OCI-LY1 (cell line): ENCODE results near the gene TACO1.

ENCODE experiments used
- H2AFZ ChIP-seq: fragments of 200-600 bp; sonication (generic), shearing (Covaris generic); 2 replicates; pipeline ENCODE4 v1.6.0; 2014; ENCODE audit warnings: antibody characterized with exemption, mild to moderate bottlenecking, low read length
- H3F3A ChIP-seq: fragments of 200-600 bp; sonication (generic), shearing (Covaris generic); 2 replicates; pipeline ENCODE4 v1.6.0; 2014; ENCODE audit warnings: mild to moderate bottlenecking, antibody characterized with exemption, low read length, moderate library complexity; ENCODE audit not compliant: insufficient read depth
- H3K27ac ChIP-seq: fragments of 200-600 bp; sonication (generic); 2 replicates; pipeline ENCODE4 v1.5.1; 2014; ENCODE audit warnings: low read length, mixed run types, mild to moderate bottlenecking, low read depth; ENCODE audit not compliant: poor library complexity, severe bottlenecking
- H3K27me3 ChIP-seq: fragments of 200-600 bp; sonication (generic); 2 replicates; pipeline ENCODE4 v1.6.0; 2014; ENCODE audit warnings: antibody characterized with exemption, mild to moderate bottlenecking, low read length, moderate library complexity; ENCODE audit not compliant: insufficient read depth
- H3K36me3 ChIP-seq: fragments of 200-600 bp; sonication (generic); 2 replicates; pipeline ENCODE4 v1.6.1; 2014; ENCODE audit warnings: mild to moderate bottlenecking, antibody characterized with exemption, low read length, moderate library complexity, mixed read lengths; ENCODE audit not compliant: insufficient read depth
- H3K4me1 ChIP-seq: fragments of 200-600 bp; sonication (generic); 2 replicates; pipeline ENCODE4 v1.5.1; 2014; ENCODE audit warnings: mild to moderate bottlenecking, low read length, moderate library complexity; ENCODE audit not compliant: insufficient read depth, severe bottlenecking
- H3K4me2 ChIP-seq: fragments of 200-600 bp; sonication (generic), shearing (Covaris generic); 2 replicates; pipeline ENCODE4 v1.6.1; 2014; ENCODE audit warnings: low read length
- H3K4me3 ChIP-seq: fragments of 200-600 bp; sonication (generic); 2 replicates; pipeline ENCODE4 v1.5.1; 2014; ENCODE audit warnings: low read length, low read depth, mild to moderate bottlenecking, mixed read lengths; ENCODE audit not compliant: poor library complexity, severe bottlenecking
- H3K79me2 ChIP-seq: fragments of 200-600 bp; shearing (Covaris generic); 2 replicates; pipeline ENCODE4 v1.6.1; 2016; ENCODE audit warnings: mixed run types, low read length, mixed read lengths; ENCODE audit not compliant: insufficient read depth
- H3K9ac ChIP-seq: fragments of 200-600 bp; sonication (generic), shearing (Covaris generic); 2 replicates; pipeline ENCODE4 v1.6.1; 2014; ENCODE audit warnings: mild to moderate bottlenecking, low read length, mixed read lengths
- H3K9me2 ChIP-seq: fragments of 200-600 bp; sonication (generic), shearing (Covaris generic); 2 replicates; pipeline ENCODE4 v1.6.1; 2014; ENCODE audit warnings: low read depth, mild to moderate bottlenecking, low read length, mixed read lengths
- H3K9me3 ChIP-seq: fragments of 200-600 bp; shearing (Covaris generic); 2 replicates; pipeline ENCODE4 v1.6.1; 2014; ENCODE audit warnings: low read length, mixed read lengths
- H4K20me1 ChIP-seq: fragments of 200-600 bp; sonication (generic), shearing (Covaris generic); 2 replicates; pipeline ENCODE4 v1.6.0; 2016; ENCODE audit warnings: mild to moderate bottlenecking, low read length; ENCODE audit not compliant: insufficient read depth
- CTCF ChIP-seq: fragments of 200-600 bp; sonication (generic), shearing (Covaris generic); IDR thresholded peaks from 2 replicates; pipeline ENCODE4 v1.5.1; 2017; ENCODE audit warnings: mild to moderate bottlenecking, antibody characterized with exemption, low read length, moderate library complexity, mixed read lengths
- EZH2 ChIP-seq: fragments of 200-600 bp; sonication (generic), shearing (Covaris generic); IDR thresholded peaks from 2 replicates; pipeline ENCODE4 v1.8.0; 2017; ENCODE audit warnings: borderline replicate concordance, mixed run types, mild to moderate bottlenecking, antibody characterized with exemption, low read length, moderate library complexity, mixed read lengths

Gene TACO1

GRCh38 chr17:63633742-63634141 is 33.0 kb downstream of the TACO1 start:
- Histone ChIP-seq H3K4me2 (no peak overlapping the region), H4K20me1 (no peaks in the 10 kb centered on the region), H3K9me3 (no peaks in the 10 kb centered on the region), H3K4me1 (no peaks in the 10 kb centered on the region), H2AFZ (no peak overlapping the region), H3K4me3 (no peak overlapping the region), H3K27me3 (no peaks in the 10 kb centered on the region), H3K9ac (no peak overlapping the region), H3K9me2 (no peaks in the 10 kb centered on the region), H3K79me2 (no peaks in the 10 kb centered on the region), H3K36me3 (peaks cover 19% of the 10 kb centered on the region; the same call in 1 of the 2 replicates), H3K27ac (no peak overlapping the region), H3F3A (no peaks in the 10 kb centered on the region)
- TF ChIP-seq CTCF (no peak), EZH2 (no peak)

GRCh38 chr17:63634163-63634562 is 33.5 kb downstream of the TACO1 start:
- H3K4me3 ChIP-seq: no peak overlapping the region
- no peaks in the 10 kb centered on the region for H3K4me1 ChIP-seq
- no peaks in the 10 kb centered on the region for H3K79me2 ChIP-seq
- H2AFZ ChIP-seq: no peak overlapping the region
- H3K9ac ChIP-seq: no peak overlapping the region
- TF ChIP-seq EZH2: no peak
- no peak for TF ChIP-seq CTCF
- no peaks in the 10 kb centered on the region for H3K9me2 ChIP-seq
- H4K20me1 ChIP-seq: no peaks in the 10 kb centered on the region
- H3K4me2 ChIP-seq: no peak overlapping the region
- H3K9me3 ChIP-seq: no peaks in the 10 kb centered on the region
- H3K36me3 ChIP-seq: peaks cover 19% of the 10 kb centered on the region; the same call in 1 of the 2 replicates
- no peaks in the 10 kb centered on the region for H3K27me3 ChIP-seq
- H3F3A ChIP-seq: no peaks in the 10 kb centered on the region
- H3K27ac ChIP-seq: no peak overlapping the region

- no peaks in the 10 kb centered on the region for H3F3A ChIP-seq
- no peak overlapping the region for H2AFZ ChIP-seq
- no peaks in the 10 kb centered on the region for H4K20me1 ChIP-seq
- no peaks in the 10 kb centered on the region for H3K27me3 ChIP-seq
- no peaks in the 10 kb centered on the region for H3K9me3 ChIP-seq
- no peak for TF ChIP-seq EZH2
- TF ChIP-seq CTCF: no peak
- peaks cover 19% of the 10 kb centered on the region; the same call in 1 of the 2 replicates for H3K36me3 ChIP-seq
- no peaks in the 10 kb centered on the region for H3K79me2 ChIP-seq
- H3K4me2 ChIP-seq: no peak overlapping the region
- H3K9me2 ChIP-seq: no peaks in the 10 kb centered on the region
- no peak overlapping the region for H3K9ac ChIP-seq
- H3K4me1 ChIP-seq: no peaks in the 10 kb centered on the region
- no peak overlapping the region for H3K4me3 ChIP-seq
- H3K27ac ChIP-seq: no peak overlapping the region
Observed at GRCh38 chr17:63634816-63635215, 34.1 kb downstream of the TACO1 start.
